Activated CD4-positive, alpha-beta T cell treated with anti-CD3 and anti-CD28 coated beads for 36 hours (primary cell): ENCODE data around the gene LRMDA. TPM values are rescaled to one million over a fixed set of nuclear protein-coding genes. Genes with fewer than 3 reads are reported as not detected.

Experiments used
- ATAC-seq: fragments of 200-7000 bp; cut with Tn5 transposase; one replicate; pipeline ENCODE4 v1.10.0; 2021; ENCODE audit warnings: mild to moderate bottlenecking, moderate library complexity
- CTCF ChIA-PET: fragments of 350-600 bp; sonication (Branson Sonifier 250); formaldehyde crosslinking; loops from one replicate; lab custom pipeline; 2021; ENCODE audit warnings: antibody characterized with exemption; lab: Charles Lee
- POLR2A ChIA-PET: fragments of 350-600 bp; sonication (Branson Sonifier 250); formaldehyde crosslinking; loops from one replicate; lab custom pipeline; 2021; ENCODE audit warnings: antibody characterized with exemption, inconsistent platforms; lab: Charles Lee
- DNase-seq: peaks from one replicate; pipeline ENCODE4 v3.0.0-alpha.2; 2020
- H3K27ac Mint-ChIP-seq: one replicate; pipeline ENCODE4 v1.8.0; 2021; ENCODE audit warnings: mixed read lengths
- H3K27me3 Mint-ChIP-seq: one replicate; pipeline ENCODE4 v1.8.0; 2021; ENCODE audit warnings: mixed read lengths
- H3K36me3 Mint-ChIP-seq: one replicate; pipeline ENCODE4 v1.8.0; 2021; ENCODE audit warnings: low read depth, mixed read lengths
- H3K4me1 Mint-ChIP-seq: one replicate; pipeline ENCODE4 v1.8.0; 2021; ENCODE audit warnings: mixed read lengths
- H3K4me3 Mint-ChIP-seq: one replicate; pipeline ENCODE4 v1.8.0; 2021; ENCODE audit warnings: mild to moderate bottlenecking, moderate library complexity, mixed read lengths
- H3K9me3 Mint-ChIP-seq: one replicate; pipeline ENCODE4 v1.8.0; 2021; ENCODE audit warnings: low read depth, mixed read lengths
- intact Hi-C, 2 experiments: fragments of 100-400 bp; cut with DNase I in 1 of 2; cut with micrococcal nuclease in 1 of 2; formaldehyde crosslinking; loops; one replicate each; pipeline versions ENCODE4 v1.14.2 to v1.15.1; 2022 to 2024; cut with DNase I, micrococcal nuclease
- total RNA-seq, 2 experiments: library from RNA; stranded (reverse); gene quantifications; one replicate each; pipeline ENCODE4 v1.2.3, GENCODE V29; 2021

Gene LRMDA
- total RNA-seq, 2 experiments from 2014 or later, result not detected

DNA sequence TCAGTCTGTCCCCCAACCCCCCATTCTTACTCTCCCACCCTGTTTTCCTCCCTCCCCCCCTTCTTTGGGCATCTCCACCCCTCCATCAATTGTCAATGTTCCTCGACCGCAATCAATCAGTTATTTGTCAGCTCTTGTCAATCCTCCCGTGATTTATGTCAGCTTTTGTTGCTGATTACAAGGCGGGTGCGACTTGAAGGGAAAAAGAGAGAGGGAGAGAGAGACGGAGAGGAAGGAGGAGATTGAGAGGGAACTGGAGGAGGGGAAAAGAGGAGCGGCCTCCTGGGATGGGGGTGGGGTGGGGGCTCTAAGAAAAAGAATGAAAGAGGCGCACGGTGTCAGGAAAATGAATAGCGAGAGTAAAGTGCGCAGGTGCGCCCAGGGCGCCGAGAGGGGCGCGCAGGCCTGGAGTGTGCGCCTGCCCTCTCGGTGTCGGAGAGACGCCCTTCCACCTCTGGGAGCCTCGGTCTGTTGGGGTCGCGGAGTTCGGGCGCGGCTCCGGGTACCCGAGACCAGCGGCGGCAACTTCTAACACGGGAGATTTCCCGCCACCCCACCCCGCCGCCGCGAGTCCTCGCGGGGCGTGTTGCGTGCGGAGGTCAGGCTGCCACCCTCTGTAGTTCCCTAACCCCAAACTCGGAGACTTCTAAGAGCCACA lies 28.8 kb upstream of the LRMDA start:
- peak overlapping the region; percentile 74 for H3K4me3 Mint-ChIP-seq
- intact Hi-C loops, result loop anchor here (5.0 to 10.0 kb wide), 3 partner anchors 632 to 1582 kb away; no protein-coding TSS in a partner anchor
- H3K27ac Mint-ChIP-seq, result no peak overlapping the region
- CTCF ChIA-PET, result interaction anchor here (1.3 kb wide), 1 partner anchor 10 kb away, joined by 3 read pairs; no protein-coding TSS in a partner anchor
- peaks cover 25% of the 10 kb centered on the region for H3K4me1 Mint-ChIP-seq
- H3K36me3 Mint-ChIP-seq, result no peaks in the 10 kb centered on the region
- no peaks in the 10 kb centered on the region for H3K9me3 Mint-ChIP-seq
- H3K27me3 Mint-ChIP-seq, result peaks cover 57% of the 10 kb centered on the region
- POLR2A ChIA-PET, result interaction anchor here (0.7 kb wide), 1 partner anchor 23 kb away, joined by 4 read pairs; no protein-coding TSS in a partner anchor
- ATAC-seq (peak; percentile 21), DNase-seq (peak; percentile 25)

DNA sequence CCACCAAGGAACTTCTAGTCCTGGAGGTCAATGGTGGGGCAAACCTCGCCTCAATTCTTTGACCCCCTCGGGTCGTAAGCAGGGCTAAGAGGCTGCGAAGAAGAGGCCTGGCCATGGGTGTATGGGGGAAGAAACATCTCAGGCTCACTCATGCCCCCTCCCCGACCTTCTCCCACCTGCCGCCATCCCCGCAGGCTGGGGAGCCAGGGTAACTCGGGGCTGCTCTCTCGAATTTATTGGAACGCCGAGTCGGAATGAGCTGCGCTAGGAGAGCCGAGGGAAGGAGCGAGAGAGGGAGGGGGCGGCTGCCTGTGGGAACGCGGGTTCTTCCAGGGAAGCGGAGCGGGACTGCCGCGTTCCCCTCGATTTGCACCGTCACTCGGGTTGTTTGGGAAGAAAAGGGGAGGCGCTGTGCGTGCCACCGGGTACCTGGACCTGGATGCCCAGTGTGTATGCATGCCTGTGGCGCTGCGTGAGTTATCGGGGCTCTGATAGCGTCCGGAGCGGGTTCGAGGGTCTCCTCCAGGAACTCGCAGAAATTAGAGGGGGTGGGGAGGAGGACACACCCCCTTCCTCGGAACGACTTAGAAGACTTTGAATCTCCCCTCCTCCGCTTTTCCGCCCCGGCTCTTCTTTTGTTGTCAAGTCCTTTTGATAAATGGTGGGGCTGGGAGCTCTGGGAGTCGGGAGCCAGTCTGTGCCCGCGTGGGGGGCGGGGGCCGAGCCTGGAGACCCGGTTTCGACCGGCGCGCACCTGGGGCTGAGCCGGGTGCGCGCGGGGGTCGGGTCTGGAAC lies 28.1 kb upstream of the LRMDA start:
- CTCF ChIA-PET, result no interaction called here
- POLR2A ChIA-PET, result no interaction called here
- H3K27ac Mint-ChIP-seq, result no peak overlapping the region
- peaks cover 56% of the 10 kb centered on the region for H3K27me3 Mint-ChIP-seq
- H3K4me3 Mint-ChIP-seq, result peak overlapping the region; percentile 74
- ATAC-seq (no peak), DNase-seq (no peak)
- H3K9me3 Mint-ChIP-seq, result no peaks in the 10 kb centered on the region
- no peaks in the 10 kb centered on the region for H3K36me3 Mint-ChIP-seq
- peaks cover 27% of the 10 kb centered on the region for H3K4me1 Mint-ChIP-seq
- intact Hi-C loops, result loop anchor here (5.0 to 10.0 kb wide), 3 partner anchors 631 to 1581 kb away; no protein-coding TSS in a partner anchor

DNA sequence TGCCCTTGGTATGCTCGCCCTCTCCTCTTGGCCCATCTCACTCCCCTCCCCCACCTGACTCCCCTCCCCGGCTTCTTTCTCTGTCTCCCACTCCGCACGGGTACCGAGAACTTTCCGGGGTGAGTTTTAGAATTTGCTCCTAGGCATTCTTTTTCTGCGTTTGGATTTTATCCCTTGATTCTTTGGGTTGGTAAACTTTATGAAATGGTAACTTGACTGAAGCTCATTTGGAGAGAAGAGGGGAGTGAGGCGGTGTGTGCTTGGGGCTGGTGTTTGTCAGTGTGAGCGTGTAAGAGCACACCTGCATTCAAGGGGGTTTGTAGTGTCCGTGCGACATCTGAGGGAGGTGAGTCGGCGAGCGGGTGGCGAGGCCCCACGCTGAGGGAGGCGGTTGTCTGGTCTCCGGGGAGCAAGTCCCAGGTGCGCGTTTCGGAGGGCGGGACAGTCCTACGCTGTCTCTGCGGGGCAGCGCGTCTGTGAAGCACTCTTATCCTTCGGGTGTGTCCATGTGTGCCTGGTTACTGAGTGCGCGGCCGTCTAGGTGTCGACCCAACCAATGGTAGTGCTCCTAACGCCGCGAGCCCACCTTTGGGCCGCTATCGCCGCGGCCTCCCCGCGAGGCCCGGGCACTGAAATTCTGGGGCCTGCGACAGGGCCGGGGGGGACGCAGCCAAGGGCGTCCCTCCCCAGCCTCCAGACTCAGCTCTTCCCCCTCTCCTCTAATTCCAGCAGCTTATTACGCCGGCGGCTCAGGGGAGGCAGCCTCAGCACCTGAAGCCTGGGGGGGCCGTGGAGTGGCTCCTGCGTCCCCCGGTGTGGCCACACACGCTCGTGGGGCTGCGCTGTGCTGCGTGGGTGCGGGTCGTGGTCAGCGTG lies 27.2 kb upstream of the LRMDA start:
- Mint-ChIP-seq H3K27me3 (peaks cover 58% of the 10 kb centered on the region), H3K9me3 (no peaks in the 10 kb centered on the region), H3K36me3 (no peaks in the 10 kb centered on the region), H3K4me3 (no peak overlapping the region), H3K27ac (no peak overlapping the region), H3K4me1 (peaks cover 30% of the 10 kb centered on the region)
- ATAC-seq (no peak), DNase-seq (no peak)
- POLR2A ChIA-PET, result no interaction called here
- CTCF ChIA-PET, result no interaction called here
- intact Hi-C loops, result loop anchor here (5.0 to 10.0 kb wide), 3 partner anchors 631 to 1581 kb away; no protein-coding TSS in a partner anchor

DNA sequence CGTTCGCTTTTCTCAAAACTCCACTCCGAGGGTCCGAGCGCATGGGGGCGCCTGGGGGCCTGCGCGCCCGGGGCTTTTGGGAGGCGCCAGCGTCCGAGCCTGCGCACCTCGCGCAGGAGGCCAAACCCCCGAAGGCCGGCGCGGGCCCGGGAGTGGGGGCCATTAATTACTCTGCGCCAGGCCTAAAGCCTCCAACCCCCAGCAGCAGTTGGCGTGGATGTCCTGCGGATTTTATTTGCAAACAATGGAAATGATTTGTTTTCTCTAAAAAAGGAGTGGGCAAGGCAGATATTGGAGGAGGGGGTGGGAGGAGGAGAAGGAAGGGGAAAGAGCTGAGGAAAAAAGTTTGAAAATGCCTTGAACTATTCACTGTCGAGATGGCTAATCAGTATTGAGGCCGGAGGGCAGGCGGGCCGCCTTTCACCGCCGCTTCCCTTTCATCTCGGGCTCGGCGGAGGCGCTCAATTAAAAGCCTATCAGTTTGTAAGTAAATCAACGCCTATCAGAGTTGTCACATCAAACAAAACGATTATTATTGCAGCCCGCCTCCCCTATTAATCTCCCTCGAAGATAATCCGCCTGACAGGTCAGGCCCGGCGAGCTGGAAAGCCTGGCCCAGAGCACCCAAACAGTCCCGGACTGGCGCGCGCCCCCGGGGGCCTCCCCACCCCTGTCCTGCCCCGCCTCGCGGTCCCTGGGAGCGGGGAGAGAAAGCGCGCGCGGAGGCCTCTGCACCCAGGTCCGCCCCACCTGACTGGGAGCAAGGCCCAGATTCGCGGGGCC lies 26.4 kb upstream of the LRMDA start:
- DNase-seq (no peak), ATAC-seq (no peak)
- peaks cover 30% of the 10 kb centered on the region for H3K4me1 Mint-ChIP-seq
- ChIA-PET CTCF (no interaction called here), POLR2A (no interaction called here)
- H3K36me3 Mint-ChIP-seq, result no peaks in the 10 kb centered on the region
- peaks cover 62% of the 10 kb centered on the region for H3K27me3 Mint-ChIP-seq
- H3K9me3 Mint-ChIP-seq, result no peaks in the 10 kb centered on the region
- no peak overlapping the region for H3K4me3 Mint-ChIP-seq
- intact Hi-C loops, result loop anchor here (5.0 to 10.0 kb wide), 3 partner anchors 630 to 1580 kb away; no protein-coding TSS in a partner anchor
- no peak overlapping the region for H3K27ac Mint-ChIP-seq

DNA sequence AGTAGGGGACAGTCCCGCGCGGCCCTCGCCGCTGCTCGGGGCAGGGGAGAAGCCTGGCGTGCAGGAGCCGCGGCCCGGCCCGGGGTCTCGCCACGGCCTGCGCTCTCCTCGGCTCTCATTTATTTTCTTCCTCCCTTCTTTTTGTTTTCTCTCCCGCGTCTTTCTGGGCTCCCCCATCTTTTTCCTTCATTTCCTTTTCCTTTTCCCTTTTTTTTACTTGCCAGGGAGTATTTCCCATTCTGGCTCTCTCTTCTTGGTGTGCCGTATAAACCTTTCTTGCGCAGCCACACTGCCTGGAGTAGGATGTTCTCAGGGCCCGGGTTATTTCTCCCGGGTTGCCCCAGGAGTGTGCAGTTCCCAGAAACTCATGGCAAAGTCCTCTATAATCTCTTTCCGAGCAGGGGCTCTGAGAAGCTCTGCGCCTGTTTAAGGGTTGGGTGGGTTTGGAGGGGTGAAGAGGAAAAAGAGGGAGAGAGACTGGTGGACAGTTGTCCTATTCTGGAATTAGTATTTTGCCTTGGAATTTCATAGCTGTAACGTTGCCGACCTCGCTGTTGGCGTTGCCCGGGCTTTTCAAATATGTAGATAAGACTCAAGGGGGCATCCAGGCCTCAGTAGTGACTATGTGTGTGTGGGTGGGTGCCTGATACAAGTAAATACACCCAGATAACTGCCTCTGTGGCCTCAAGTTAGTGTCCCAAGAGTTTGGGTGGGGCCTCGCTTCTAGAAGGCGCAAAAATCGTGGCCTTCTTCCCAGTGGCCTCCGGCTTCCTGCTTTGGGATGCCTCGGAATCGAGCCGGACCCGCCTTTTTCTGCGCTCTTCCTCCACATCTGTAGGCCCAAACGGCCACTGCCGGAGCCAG lies 25.6 kb upstream of the LRMDA start:
- no peaks in the 10 kb centered on the region for H3K36me3 Mint-ChIP-seq
- DNase-seq (no peak), ATAC-seq (no peak)
- no peak overlapping the region for H3K27ac Mint-ChIP-seq
- H3K4me1 Mint-ChIP-seq, result peaks cover 27% of the 10 kb centered on the region
- POLR2A ChIA-PET, result no interaction called here
- intact Hi-C loops, result loop anchor here in 1 of 2 experiments (10.0 kb wide), 2 partner anchors 629 to 1579 kb away; no protein-coding TSS in a partner anchor
- H3K4me3 Mint-ChIP-seq, result no peak overlapping the region
- no peaks in the 10 kb centered on the region for H3K9me3 Mint-ChIP-seq
- CTCF ChIA-PET, result interaction anchor here (0.6 kb wide), 1 partner anchor 11 kb away, joined by 3 read pairs; no protein-coding TSS in a partner anchor
- H3K27me3 Mint-ChIP-seq, result peaks cover 62% of the 10 kb centered on the region

DNA sequence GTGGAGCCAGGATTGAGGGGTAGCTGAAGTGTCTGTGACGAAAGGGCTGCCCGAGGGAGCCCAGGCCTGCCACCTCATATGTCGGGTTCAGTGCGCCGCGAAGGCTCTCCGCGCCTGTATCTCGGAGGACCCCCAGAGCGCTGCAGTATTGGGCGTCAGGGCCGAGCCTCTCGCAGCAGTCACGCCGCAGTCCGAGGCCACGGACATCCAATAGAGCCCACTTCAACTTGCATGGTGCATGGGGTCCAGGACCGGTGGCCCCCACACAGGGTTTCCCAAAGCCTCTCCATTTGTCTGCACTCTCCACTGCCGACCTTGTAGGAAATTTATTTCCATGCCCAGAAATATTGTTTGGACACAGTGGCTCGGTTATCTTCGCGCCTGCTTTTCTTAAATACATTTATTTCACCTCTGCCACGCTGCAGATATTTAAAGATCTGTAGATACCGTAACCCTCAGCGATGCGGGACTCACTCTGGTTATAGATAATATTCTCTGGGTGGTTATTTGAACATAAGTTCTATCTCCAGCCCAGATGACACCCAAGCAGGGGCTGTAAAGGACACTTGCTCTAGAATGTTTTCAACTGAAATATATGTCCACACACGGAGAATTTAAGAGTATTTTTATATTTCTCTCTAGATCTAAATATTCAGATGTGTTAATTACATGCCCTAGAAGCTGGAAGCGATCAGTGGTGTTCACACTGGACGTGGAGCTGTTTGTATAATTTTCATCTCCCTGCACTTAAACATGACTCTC lies 24.8 kb upstream of the LRMDA start:
- DNase-seq (no peak), ATAC-seq (no peak)
- H3K27me3 Mint-ChIP-seq, result peaks cover 65% of the 10 kb centered on the region
- no peak overlapping the region for H3K4me3 Mint-ChIP-seq
- intact Hi-C loops, result loop anchor here in 1 of 2 experiments (10.0 kb wide), 2 partner anchors 628 to 1578 kb away; no protein-coding TSS in a partner anchor
- POLR2A ChIA-PET, result no interaction called here
- no peak overlapping the region for H3K27ac Mint-ChIP-seq
- H3K9me3 Mint-ChIP-seq, result no peaks in the 10 kb centered on the region
- no peaks in the 10 kb centered on the region for H3K36me3 Mint-ChIP-seq
- peaks cover 27% of the 10 kb centered on the region for H3K4me1 Mint-ChIP-seq
- CTCF ChIA-PET, result interaction anchor here (0.6 kb wide), 1 partner anchor 10 kb away, joined by 3 read pairs; no protein-coding TSS in a partner anchor

DNA sequence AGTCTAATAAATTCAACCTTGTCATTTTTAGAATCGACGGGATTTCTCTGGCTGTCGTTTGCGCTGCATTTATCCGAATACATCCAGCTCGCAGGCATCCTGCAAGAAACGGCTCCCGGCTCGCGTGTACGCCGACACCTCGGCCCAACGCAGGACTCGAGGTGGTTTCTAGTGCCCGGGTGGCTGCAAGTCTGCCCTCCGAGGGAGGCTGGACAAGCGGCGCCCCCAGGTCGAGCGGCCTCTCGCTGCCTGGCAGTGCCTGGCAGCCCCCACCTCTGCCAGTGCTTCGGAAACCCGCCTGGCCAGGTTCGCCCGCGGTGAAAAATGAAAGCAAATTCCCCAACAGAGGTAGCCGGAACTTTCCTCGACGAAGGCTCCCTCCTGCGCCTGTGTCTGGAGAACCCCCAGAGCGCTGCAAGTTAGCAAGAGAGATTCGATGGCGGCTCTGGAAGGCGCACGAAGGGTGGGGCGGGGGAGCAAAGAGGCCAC lies 24.2 kb upstream of the LRMDA start:
- Mint-ChIP-seq H3K36me3 (no peaks in the 10 kb centered on the region), H3K27me3 (peaks cover 61% of the 10 kb centered on the region), H3K27ac (no peak overlapping the region), H3K4me1 (peaks cover 26% of the 10 kb centered on the region), H3K4me3 (peak overlapping the region; percentile 28), H3K9me3 (no peaks in the 10 kb centered on the region)
- intact Hi-C loops, result loop anchor here in 1 of 2 experiments (10.0 kb wide), 2 partner anchors 628 to 1578 kb away; no protein-coding TSS in a partner anchor
- CTCF ChIA-PET, result no interaction called here
- ATAC-seq (no peak), DNase-seq (no peak)
- POLR2A ChIA-PET, result no interaction called here

DNA sequence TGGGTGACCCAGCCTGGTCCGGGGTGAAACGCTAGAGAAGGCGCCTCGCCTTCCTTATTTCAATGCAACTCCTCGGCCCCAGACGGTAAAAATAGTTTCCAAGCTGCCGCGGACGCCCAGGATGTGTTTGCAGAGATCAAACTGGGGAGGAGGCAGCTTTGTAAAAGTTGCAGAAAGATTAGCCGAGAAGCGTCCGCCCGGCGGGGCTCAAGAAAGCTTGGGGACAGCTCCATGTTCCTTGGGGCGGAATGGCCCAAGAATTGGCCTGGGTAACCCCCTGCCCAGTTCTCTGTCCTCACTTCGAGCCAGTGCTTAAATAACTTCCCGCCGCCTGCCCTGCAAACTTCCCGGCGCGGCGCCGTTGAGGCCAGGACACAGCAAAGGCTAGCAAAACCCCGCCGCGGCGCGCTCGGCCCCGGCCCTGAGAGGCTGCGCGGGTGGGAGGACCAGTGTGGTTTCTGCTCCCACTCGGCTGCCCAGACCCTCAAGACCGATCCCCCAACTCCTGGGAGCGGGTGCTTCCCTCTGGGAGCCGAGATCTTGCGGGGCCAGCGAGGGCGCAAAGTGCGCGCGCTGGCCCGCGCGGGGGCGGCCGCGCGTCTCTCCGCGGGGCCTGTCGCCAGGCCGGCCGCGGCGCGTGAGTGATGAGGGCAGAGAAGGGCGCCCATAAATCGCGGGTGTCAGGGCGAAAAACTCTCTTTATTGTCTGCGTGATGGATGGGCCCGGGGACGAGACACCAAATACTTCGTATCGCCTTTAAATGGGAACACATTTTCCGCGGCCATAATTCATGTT lies 23.5 kb upstream of the LRMDA start:
- ChIA-PET CTCF (no interaction called here), POLR2A (no interaction called here)
- H3K4me1 Mint-ChIP-seq, result peaks cover 19% of the 10 kb centered on the region
- H3K27me3 Mint-ChIP-seq, result peaks cover 61% of the 10 kb centered on the region
- no peaks in the 10 kb centered on the region for H3K36me3 Mint-ChIP-seq
- intact Hi-C loops, result loop anchor here in 1 of 2 experiments (10.0 kb wide), 2 partner anchors 627 to 1577 kb away; no protein-coding TSS in a partner anchor
- no peak overlapping the region for H3K27ac Mint-ChIP-seq
- no peak for ATAC-seq
- H3K9me3 Mint-ChIP-seq, result no peaks in the 10 kb centered on the region
- H3K4me3 Mint-ChIP-seq, result peak overlapping the region; percentile 64
- no peak for DNase-seq

DNA sequence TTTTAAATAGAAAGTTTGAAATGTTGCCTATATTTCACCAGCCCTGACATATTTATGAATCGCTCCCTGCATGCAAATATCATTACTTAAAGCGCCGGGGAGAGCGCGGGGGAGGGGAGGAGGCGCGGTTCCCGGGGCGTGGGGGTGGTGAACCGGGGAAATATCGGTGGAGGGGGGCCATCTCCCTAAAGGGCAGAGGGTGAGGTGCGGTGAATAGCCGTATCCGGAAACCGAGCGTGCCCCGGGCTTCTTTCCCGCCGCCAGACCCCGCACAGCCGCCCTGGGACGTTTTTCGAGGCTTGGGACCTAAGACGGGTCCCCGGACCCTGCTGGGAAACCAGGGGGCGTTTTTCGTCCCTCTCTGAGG lies 22.9 kb upstream of the LRMDA start:
- ATAC-seq (no peak), DNase-seq (no peak)
- peaks cover 57% of the 10 kb centered on the region for H3K27me3 Mint-ChIP-seq
- no peaks in the 10 kb centered on the region for H3K9me3 Mint-ChIP-seq
- no peaks in the 10 kb centered on the region for H3K36me3 Mint-ChIP-seq
- peak overlapping the region; percentile 64 for H3K4me3 Mint-ChIP-seq
- H3K4me1 Mint-ChIP-seq, result peaks cover 14% of the 10 kb centered on the region
- POLR2A ChIA-PET, result no interaction called here
- H3K27ac Mint-ChIP-seq, result no peak overlapping the region
- CTCF ChIA-PET, result no interaction called here
- intact Hi-C loops, result loop anchor here in 1 of 2 experiments (10.0 kb wide), 2 partner anchors 626 to 1576 kb away; no protein-coding TSS in a partner anchor
